Tibial artery (tissue), 4 donors: ENCODE measurements around the gene CARD9.

Source experiments
- DNase-seq, 2 donors: peaks; one replicate each; pipeline ENCODE4 v3.0.0-alpha.2; 2019
- H3K27ac ChIP-seq, 2 donors: fragments of 200-600 bp; sonication (generic) in 1 of 2; 1 replicate in 1 of 2; 2 replicates in 1 of 2; pipeline ENCODE4 v1.5.1; 2018 to 2019; ENCODE audit warnings: mild to moderate bottlenecking in 1 of 2
- H3K27me3 ChIP-seq, 2 donors: fragments of 200-600 bp; sonication (generic) in 1 of 2; one replicate each; pipeline versions ENCODE4 v1.5.1 to v1.6.0; 2016 to 2019
- H3K36me3 ChIP-seq, 3 donors: fragments of 200-600 bp; sonication (generic) in 2 of 3; one replicate each; pipeline ENCODE4 v1.5.1; 2016 to 2019; ENCODE audit warnings: mild to moderate bottlenecking in 2 of 3
- H3K4me1 ChIP-seq, 4 donors: fragments of 200-600 bp; sonication (generic) in 2 of 4; 1 replicate in 3 of 4; 2 replicates in 1 of 4; pipeline ENCODE4 v1.5.1; 2016 to 2019
- H3K4me3 ChIP-seq, 2 donors: fragments of 200-600 bp; sonication (generic) in 1 of 2; 1 replicate in 1 of 2; 2 replicates in 1 of 2; pipeline ENCODE4 v1.5.1; 2018 to 2019; ENCODE audit warnings: mild to moderate bottlenecking in 2 of 2
- H3K9me3 ChIP-seq, 3 donors: fragments of 200-600 bp; sonication (generic) in 1 of 3; one replicate each; pipeline ENCODE4 v1.5.1; 2016 to 2019
- intact Hi-C: fragments of 100-400 bp; cut with DNase I; formaldehyde crosslinking; loops from one replicate; pipeline ENCODE4 v1.15.0; 2023; ENCODE audit warnings: low total_unique reads
- TF ChIP-seq, protein P1 (sequence below), 2 experiments: fragments of 200-600 bp in 1 of 2; fragments of 450-650 bp in 1 of 2; IDR thresholded peaks; one replicate each; pipeline ENCODE4 v1.5.1; 2017 to 2019; ENCODE audit warnings: antibody characterized with exemption in 2 of 2, mild to moderate bottlenecking in 1 of 2, moderate library complexity in 1 of 2

CARD9 gene

GRCh38 chr9:136368190-136368589, 5.3 kb downstream of the CARD9 start:
- Histone ChIP-seq H3K4me3 (no peak overlapping the region), H3K4me1 (peaks cover 0 to 22% (median 9%) of the 10 kb centered on the region in 4 donors), H3K9me3 (no peaks in the 10 kb centered on the region), H3K27me3 (peaks cover 0 to 9% of the 10 kb centered on the region in 2 donors), H3K36me3 (peaks cover 0 to 4% (median 0%) of the 10 kb centered on the region in 3 donors), H3K27ac (no peak overlapping the region)
- intact Hi-C loops, result no loop called here
- TF ChIP-seq, protein P1, sequence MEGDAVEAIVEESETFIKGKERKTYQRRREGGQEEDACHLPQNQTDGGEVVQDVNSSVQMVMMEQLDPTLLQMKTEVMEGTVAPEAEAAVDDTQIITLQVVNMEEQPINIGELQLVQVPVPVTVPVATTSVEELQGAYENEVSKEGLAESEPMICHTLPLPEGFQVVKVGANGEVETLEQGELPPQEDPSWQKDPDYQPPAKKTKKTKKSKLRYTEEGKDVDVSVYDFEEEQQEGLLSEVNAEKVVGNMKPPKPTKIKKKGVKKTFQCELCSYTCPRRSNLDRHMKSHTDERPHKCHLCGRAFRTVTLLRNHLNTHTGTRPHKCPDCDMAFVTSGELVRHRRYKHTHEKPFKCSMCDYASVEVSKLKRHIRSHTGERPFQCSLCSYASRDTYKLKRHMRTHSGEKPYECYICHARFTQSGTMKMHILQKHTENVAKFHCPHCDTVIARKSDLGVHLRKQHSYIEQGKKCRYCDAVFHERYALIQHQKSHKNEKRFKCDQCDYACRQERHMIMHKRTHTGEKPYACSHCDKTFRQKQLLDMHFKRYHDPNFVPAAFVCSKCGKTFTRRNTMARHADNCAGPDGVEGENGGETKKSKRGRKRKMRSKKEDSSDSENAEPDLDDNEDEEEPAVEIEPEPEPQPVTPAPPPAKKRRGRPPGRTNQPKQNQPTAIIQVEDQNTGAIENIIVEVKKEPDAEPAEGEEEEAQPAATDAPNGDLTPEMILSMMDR (IDR thresholded peaks at IDR 0.05), result no peak
- no peak for DNase-seq

GRCh38 chr9:136367296-136368145, 5.9 kb downstream of the CARD9 start:
- TF ChIP-seq, protein P1 (IDR thresholded peaks at IDR 0.05), result no peak
- Histone ChIP-seq H3K4me3 (no peak overlapping the region), H3K4me1 (peaks cover 0 to 21% (median 14%) of the 10 kb centered on the region in 4 donors), H3K27me3 (peaks cover 0 to 9% of the 10 kb centered on the region in 2 donors), H3K36me3 (peaks cover 0 to 4% (median 0%) of the 10 kb centered on the region in 3 donors), H3K27ac (no peak overlapping the region), H3K9me3 (no peaks in the 10 kb centered on the region)
- intact Hi-C loops, result no loop called here
- no peak for DNase-seq

GRCh38 chr9:136366826-136367225, 6.6 kb downstream of the CARD9 start:
- Histone ChIP-seq H3K36me3 (peaks cover 0 to 8% (median 0%) of the 10 kb centered on the region in 3 donors), H3K27me3 (peaks cover 0 to 9% of the 10 kb centered on the region in 2 donors), H3K4me3 (no peak overlapping the region), H3K4me1 (peaks cover 0 to 22% (median 16%) of the 10 kb centered on the region in 4 donors), H3K27ac (no peak overlapping the region), H3K9me3 (no peaks in the 10 kb centered on the region)
- TF ChIP-seq, protein P1 (IDR thresholded peaks at IDR 0.05), result no peak
- intact Hi-C loops, result no loop called here
- no peak for DNase-seq

DNA sequence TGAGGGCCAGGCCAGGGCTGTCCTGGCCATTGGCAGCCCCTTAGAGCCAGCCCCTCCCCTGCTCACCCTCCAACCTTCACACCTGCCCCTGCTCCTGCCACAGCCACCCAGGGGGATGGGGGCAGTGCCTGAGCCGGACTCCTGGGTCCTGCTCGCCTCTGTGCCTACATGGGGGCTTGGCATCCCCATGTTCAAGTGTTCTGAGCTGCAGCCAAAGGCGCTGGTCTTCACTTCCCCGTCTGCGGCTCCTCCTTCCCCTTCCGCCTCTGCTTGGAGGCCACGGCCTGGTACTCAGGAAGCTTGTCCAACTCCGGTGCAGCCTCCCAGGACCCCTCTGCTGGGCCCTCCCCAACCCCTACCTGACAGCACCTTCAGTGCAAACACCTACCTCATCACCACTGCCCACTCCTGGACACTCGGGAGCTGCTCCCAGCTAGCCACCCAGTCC, 7.7 kb downstream of the CARD9 start:
- DNase-seq, result no peak
- TF ChIP-seq, protein P1 (IDR thresholded peaks at IDR 0.05), result no peak

DNA sequence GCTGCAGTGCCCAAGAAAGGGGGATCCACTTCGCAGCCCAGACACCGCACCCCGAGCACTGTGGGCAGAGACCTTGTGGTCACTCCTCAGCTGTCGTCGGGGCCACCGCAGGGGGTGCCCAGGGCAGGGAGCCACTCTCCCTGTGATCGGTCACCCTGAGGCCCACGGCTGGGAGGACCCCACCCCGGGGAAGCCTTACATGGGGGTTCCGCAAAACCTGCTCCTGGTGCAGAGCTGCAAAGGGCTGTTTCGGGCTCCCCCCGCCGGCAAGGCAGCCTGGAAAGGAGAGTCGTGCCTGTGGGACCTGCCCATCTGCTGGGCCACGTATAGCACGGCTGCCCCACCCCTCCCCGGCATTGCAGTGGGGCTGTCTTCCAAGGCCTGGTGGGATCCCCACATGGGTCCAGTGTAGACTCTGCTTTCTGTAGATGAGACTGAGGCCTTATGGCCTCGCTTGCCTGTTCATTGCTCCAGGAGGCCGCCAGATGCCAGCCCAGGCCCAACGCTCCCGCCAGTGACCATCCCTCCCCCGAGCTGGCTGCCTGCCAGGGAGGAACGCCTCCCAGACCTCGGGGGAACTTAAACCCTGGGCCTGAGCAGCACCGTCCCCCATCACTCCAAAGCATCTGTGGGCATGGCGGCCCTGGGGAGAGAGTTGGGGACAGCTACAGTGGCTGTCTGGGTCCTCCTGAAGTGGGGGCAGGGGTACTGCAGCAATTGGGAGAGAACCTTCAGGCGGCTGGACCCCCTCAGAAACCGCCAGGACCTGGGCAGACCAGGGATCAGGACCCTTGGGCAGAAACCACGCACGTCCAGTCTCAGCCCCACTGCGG, 8.3 kb downstream of the CARD9 start:
- Histone ChIP-seq H3K9me3 (no peaks in the 10 kb centered on the region), H3K27ac (no peak overlapping the region), H3K27me3 (peaks cover 0 to 9% of the 10 kb centered on the region in 2 donors), H3K4me1 (peaks cover 0 to 29% (median 16%) of the 10 kb centered on the region in 4 donors), H3K4me3 (no peak overlapping the region), H3K36me3 (peaks cover 0 to 16% (median 0%) of the 10 kb centered on the region in 3 donors)
- TF ChIP-seq, protein P1 (IDR thresholded peaks at IDR 0.05), result no peak
- intact Hi-C loops, result no loop called here
- no peak for DNase-seq

More for the DNA sequence above, 7.7 kb downstream of the CARD9 start:
- Histone ChIP-seq H3K36me3 (peaks cover 0 to 18% (median 0%) of the 10 kb centered on the region in 3 donors), H3K9me3 (no peaks in the 10 kb centered on the region), H3K4me3 (no peak overlapping the region), H3K4me1 (peaks cover 0 to 24% (median 16%) of the 10 kb centered on the region in 4 donors), H3K27ac (no peak overlapping the region), H3K27me3 (peaks cover 0 to 9% of the 10 kb centered on the region in 2 donors)
- intact Hi-C loops, result no loop called here
